HuH-7.5 (cell line): Measurements from ENCODE around the gene PCDH8.
"Not testable (repeated sequence)": the region's sequence is repeated elsewhere in the genome, so short reads cannot be mapped to it uniquely, and the experiment has no call there.

ENCODE experiments used
- DNase-seq: peaks from one replicate; pipeline ENCODE4 v3.0.0; 2011; ENCODE audit warnings: low spot score

PCDH8 gene

GRCh38 chr13:52850072-52850395, 1.6 kb upstream of the PCDH8 start:
- DNase-seq = no peak

- DNase-seq = no peak
These were observed 1.0 kb upstream of the PCDH8 start for GRCh38 chr13:52849291-52850071.

- no peak for DNase-seq
These were observed 583 bp downstream of the PCDH8 start for GRCh38 chr13:52847682-52848432.

GRCh38 chr13:52847322-52847681, 1.1 kb downstream of the PCDH8 start:
- no peak for DNase-seq

- DNase-seq = no peak
These were observed 1.7 kb downstream of the PCDH8 start for GRCh38 chr13:52846567-52847321.

- no peak for DNase-seq
These were observed 2.5 kb downstream of the PCDH8 start for GRCh38 chr13:52845766-52846566.

- DNase-seq = no peak
These were observed 3.1 kb downstream of the PCDH8 start for GRCh38 chr13:52845334-52845761.

GRCh38 chr13:52844836-52845235, 3.6 kb downstream of the PCDH8 start:
- DNase-seq = no peak

GRCh38 chr13:52842441-52842840, 6.0 kb downstream of the PCDH8 start:
- no peak for DNase-seq

GRCh38 chr13:52840066-52840465, 8.4 kb downstream of the PCDH8 start:
- no peak for DNase-seq

GRCh38 chr13:52838433-52839107, 9.9 kb downstream of the PCDH8 start:
- no peak for DNase-seq

- DNase-seq = no peak
These were observed 10.6 kb downstream of the PCDH8 start for GRCh38 chr13:52837850-52838249.

GRCh38 chr13:52835071-52835839, 13.2 kb downstream of the PCDH8 start:
- no peak for DNase-seq

- no peak for DNase-seq
These were observed 15.1 kb downstream of the PCDH8 start for GRCh38 chr13:52833296-52833875.

GRCh38 chr13:52832313-52832712, 16.1 kb downstream of the PCDH8 start:
- DNase-seq = no peak

- DNase-seq = no peak
These were observed 17.5 kb downstream of the PCDH8 start for GRCh38 chr13:52830946-52831345.

GRCh38 chr13:52827839-52828238, 20.6 kb downstream of the PCDH8 start:
- no peak for DNase-seq

GRCh38 chr13:52817886-52818285, 30.6 kb downstream of the PCDH8 start:
- not testable (repeated sequence) for DNase-seq

- DNase-seq = no peak
These were observed 33.1 kb downstream of the PCDH8 start for GRCh38 chr13:52815330-52815729.

- no peak for DNase-seq
These were observed 35.5 kb downstream of the PCDH8 start for GRCh38 chr13:52812941-52813340.
